GM21360 (cell line): ENCODE data around the gene PTPRM.
"Not testable (repeated sequence)": the region's sequence is repeated elsewhere in the genome, so short reads cannot be mapped to it uniquely, and the experiment has no call there.

Experiments used
- ATAC-seq: cut with Tn5 transposase; IDR thresholded peaks from one replicate; pipeline ENCODE4 v1.9.1; 2021; ENCODE audit warnings: mild to moderate bottlenecking, moderate library complexity; ENCODE audit not compliant: unreplicated experiment

Gene PTPRM

GRCh38 chr18:8439055-8439454, 871.9 kb downstream of the PTPRM start:
- no peak for ATAC-seq

GRCh38 chr18:8443505-8443904, 876.4 kb downstream of the PTPRM start:
- ATAC-seq: no peak

- ATAC-seq: not testable (repeated sequence)
Observed at GRCh38 chr18:8446936-8447335, 879.8 kb downstream of the PTPRM start.

- ATAC-seq: no peak
Observed at GRCh38 chr18:8448130-8448529, 881.0 kb downstream of the PTPRM start.

GRCh38 chr18:8450013-8450412, 882.9 kb downstream of the PTPRM start:
- no peak for ATAC-seq

GRCh38 chr18:8450898-8451665, 884.0 kb downstream of the PTPRM start:
- ATAC-seq: no peak

- no peak for ATAC-seq
Observed at GRCh38 chr18:8453528-8453927, 886.4 kb downstream of the PTPRM start.

- no peak for ATAC-seq
Observed at GRCh38 chr18:8454136-8454535, 887.0 kb downstream of the PTPRM start.

- ATAC-seq: no peak
Observed at GRCh38 chr18:8455661-8456614, 888.8 kb downstream of the PTPRM start.
